ENCODE measurements around the gene DAB1.

The DAB1 gene

GRCh38 chr1:57167997-57168396, 255.9 kb downstream of the DAB1 start:
- no peak for DNase-seq

DNA sequence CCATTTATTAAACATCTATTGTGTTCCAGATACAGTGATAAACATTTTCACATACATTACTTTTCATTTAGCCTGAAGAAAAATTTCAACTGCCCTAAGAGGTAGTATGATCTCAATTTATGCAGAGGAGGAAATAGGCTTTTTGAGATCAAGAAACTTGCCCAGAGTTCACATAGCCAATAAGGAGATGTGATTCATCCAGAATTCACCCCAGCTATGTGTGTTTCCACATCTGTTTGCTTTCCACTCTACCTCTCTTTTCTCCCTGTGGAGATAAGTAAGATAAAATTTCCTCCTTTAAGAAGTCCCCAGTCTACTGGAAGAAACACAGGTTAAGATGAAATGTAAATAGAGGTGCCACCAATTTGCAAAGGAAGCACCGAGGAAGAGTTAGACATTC, 258.3 kb downstream of the DAB1 start:
- no peak for DNase-seq

- no peak for DNase-seq
Measured at GRCh38 chr1:57164584-57164983, 259.3 kb downstream of the DAB1 start.

- DNase-seq: no peak
Measured at GRCh38 chr1:57163789-57164188, 260.1 kb downstream of the DAB1 start.

- peak in 2 of 58 donors; percentile 1 to 36 for DNase-seq
Measured at GRCh38 chr1:57163325-57163724, 260.5 kb downstream of the DAB1 start.

DNA sequence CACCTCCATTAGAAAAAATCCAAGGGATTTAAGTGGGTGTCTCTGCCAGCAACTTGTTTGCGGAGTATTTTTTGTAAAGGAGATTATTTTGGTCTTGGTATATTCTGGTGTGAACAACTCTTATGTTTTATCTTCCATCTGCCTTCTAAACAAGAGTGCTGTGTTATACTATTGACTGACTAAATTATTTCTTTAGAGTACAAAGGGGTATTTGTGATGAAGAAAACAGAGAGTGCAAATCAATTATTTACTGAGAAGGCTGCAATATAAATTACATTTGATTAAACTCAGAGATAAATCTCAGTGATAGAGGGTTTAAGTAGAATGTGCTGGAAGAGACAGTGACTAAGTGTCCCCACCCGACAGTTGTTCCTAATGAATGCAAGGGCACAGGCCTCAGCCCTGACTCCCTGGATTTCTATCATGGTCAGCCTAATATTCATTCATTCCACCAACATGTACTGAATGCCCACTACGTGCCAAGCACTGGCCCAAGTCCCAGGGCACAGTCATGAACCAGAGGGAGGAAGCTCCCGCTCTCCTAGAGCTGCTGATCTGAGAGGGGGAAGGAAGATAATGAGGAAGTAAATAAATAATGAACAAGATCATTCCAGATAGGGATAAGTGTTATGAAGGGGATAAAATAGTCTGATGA, 261.1 kb downstream of the DAB1 start:
- DNase-seq: peak in 46 of 58 donors; percentile 1 to 70 (median 20)

GRCh38 chr1:57160594-57160993, 263.3 kb downstream of the DAB1 start:
- no peak for DNase-seq

DNA sequence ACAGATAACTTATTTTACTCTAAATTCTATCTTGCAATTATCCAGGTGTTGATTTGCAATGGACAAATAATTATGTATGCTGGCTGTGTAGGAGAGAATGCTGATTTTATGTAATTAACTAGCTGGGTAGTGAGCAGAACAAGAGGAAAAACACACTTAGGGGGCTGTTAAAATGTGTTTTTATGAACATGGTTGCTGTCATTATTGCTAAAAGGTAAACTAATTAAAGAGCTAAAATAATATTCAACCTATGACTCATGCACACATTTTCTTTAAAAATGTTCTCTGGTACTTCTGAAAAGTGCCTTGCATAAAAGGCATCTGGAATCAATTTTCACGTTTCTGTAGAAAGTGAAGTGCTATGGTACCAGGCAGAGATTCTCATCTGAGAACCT, 265.3 kb downstream of the DAB1 start:
- no peak for DNase-seq

GRCh38 chr1:57157818-57158603, 265.8 kb downstream of the DAB1 start:
- DNase-seq: no peak

DNA sequence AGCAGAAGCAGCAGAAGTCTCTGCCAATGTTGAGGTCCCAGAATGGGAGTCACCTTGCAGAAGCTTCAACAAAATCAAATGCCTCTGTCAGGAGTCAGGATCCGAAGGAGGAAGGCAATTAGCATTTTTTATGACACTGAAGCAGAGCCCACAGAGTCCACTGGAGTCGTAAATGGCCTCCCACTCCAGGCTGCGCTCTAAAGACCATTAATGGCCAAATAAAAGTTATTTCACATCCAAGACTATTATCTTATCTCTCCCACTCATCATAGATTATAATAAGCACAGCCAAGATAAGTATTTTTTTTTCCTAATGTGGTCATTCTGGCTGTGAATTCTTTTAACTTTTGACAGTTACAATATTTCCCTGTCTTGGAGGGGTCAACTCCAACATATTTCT, 267.0 kb downstream of the DAB1 start:
- DNase-seq: no peak

GRCh38 chr1:57146100-57146499, 277.8 kb downstream of the DAB1 start:
- no peak for DNase-seq

DNA sequence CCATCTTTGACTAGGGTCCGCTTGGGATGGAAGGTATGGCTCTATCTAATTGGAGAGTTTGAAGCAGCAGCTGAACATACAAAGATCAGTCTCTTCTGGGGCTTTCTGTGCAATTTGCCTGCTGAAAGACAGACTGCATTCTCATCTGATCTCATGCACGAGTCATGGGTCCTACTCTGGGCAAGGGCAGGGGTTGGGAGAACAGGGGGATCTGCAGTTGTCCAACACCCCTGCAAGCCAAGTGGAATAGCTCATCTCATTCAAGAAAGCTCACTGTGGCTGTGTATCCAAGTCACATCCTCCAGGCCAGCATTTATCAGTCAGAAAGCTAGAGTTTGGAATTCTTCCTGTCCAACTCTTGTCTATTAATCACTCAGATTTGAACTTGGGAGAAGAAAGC, 280.9 kb downstream of the DAB1 start:
- no peak for DNase-seq

GRCh38 chr1:57142169-57142568, 281.7 kb downstream of the DAB1 start:
- DNase-seq: no peak

DNA sequence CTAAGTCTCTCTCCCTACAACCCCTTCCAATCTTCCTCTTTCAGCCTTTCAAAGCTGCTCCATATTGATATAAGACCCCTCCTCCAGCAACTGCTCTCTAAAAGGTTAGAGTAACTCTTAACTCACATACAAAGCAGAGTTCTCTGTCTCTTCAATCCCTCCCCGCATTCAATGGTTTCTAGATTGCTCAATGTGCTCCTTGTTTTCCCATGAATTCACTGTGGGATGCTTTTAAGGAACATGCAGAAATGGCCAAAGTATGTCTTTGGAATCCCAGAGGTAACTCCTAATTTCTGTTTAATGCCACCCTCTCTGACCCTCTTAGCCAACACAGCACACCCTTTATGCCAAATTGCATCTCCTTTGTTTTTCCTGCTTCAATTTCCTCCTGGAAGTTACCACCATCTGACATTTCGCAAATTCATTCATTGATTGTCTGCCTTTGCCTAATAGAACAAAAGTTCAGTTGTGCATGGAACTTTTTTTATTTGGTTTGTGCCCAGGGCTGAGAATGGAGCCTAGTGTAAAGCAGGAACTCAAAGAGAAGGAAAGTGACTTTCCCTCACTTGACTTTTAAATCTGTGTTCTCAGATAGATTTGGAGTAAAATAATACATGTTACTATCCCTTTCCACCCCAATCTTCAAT, 285.3 kb downstream of the DAB1 start:
- no peak for DNase-seq

- no peak for DNase-seq
Measured at GRCh38 chr1:57137980-57138379, 285.9 kb downstream of the DAB1 start.

DNA sequence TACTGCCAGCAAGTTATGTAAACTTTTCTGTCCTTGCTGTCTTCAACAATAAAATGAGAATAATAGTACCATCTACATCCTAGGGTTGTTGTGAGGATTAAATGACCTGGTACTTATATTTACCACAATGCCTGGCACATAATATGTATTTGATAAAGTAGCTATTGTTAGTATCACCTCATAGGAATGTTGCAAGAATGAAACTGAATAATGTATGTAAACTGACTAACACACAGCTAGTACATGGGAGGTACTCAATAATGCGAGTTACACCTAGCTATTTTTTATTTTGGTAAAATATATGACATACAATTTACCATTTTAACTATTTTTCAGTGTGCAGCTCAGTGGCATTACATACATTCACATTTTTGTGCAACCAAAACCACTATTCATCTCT, 289.1 kb downstream of the DAB1 start:
- DNase-seq: no peak

GRCh38 chr1:57133686-57134085, 290.2 kb downstream of the DAB1 start:
- DNase-seq: no peak

DNA sequence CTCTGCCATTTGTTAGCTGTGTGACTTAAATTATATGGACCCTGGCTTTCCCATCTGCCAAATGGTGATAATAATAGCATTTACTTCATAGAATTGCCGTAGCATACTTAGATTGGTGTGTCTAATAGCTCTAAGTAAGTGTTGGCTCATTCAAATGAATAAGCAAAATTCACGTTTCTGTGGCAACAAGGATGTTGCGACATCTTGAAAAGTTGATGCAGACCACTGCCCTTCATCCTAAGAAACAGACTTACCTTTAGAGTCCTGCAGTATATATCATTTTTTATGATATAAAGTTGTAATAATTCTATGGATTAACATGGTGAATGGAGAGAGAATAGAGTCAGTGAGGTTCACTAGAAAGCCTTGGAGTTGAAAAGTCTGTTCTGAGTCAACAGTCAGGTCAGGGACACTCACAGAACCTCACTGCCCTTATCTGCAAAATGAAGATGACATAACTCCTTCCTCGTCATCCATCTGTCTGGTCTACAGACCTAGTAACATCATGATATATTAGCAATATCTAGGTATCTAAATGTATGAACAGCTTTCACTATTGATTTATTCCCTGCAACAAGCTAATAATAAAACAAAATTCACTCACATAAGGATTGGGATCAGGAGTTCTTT, 290.8 kb downstream of the DAB1 start:
- DNase-seq: no peak

DNA sequence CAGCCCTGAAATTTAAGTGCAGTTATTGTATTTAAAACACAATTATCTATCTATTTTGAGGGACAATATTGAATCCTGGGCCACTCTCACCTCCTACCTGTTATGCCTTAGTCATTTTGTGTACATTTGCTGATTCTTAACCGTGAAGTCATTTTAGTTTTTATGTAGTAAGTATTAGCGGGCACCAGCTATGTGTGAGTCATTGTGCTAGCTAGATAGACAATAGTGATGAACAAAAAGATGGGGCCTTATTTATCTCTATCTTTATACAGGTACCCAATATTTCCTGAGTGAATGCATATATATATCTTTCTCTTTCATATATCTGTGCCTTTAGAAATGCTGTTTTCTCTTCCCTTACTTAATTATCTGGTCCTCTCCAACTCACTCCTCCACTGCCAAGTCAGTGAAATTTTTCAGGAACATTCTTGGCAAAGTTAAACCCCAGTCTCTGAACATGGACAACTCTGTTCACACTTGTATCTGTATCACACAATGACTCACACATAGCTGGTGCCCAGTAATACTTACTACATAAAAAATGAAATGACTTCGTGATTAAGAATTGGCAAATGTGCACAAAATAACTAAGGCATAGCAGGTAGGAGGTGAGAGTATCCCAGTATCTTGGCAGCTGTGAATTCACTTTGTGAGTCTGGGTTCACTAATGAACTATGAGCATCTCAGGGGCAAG, 292.0 kb downstream of the DAB1 start:
- peak in 2 of 58 donors; percentile 10 to 23 for DNase-seq

GRCh38 chr1:57131257-57131656, 292.6 kb downstream of the DAB1 start:
- no peak for DNase-seq

- no peak for DNase-seq
Measured at GRCh38 chr1:57129865-57130264, 294.0 kb downstream of the DAB1 start.

Measured in anterior cingulate cortex (tissue), 58 donors.